ENCODE measurements around the gene PAM.

DNA sequence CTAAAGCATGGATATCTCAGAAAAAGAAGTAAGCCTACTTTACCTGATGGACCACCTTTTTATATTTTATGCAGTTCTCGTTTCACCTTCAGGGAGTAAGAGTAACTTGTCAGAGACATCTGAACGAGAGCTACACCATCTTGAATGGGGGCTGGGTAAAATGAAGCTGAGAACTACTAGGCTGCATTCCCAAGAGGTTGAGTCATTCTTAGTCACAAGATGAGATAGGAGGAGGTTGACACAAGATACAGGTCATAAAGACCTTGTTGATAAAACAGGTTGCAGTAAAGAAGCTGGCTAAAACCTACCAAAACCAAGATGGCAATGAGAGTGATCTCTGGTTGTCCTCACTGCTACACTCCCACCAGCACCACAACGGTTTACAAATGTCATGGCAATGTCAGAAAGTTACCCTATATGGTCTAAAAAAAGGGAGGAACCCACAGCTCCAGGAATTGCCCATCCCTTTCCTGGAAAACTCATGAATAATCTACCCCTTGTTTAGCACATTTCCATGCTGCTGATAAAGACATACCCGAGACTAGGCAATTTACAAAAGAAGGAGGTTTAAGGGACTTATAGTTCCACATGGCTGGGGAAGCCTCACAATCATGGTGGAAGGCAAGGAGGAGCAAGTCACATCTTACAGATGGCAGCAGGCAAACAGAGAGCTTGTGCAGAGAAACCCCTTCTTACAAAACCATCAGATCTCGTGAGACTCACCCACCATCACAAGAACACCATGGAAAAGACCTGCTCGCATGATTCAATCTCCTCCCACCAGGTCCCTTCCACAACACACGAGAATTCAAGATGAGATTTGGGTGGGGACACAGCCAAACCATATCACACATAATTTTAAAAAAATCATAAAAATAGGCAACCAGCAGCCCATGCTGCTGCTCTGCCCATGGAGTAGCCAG lies 302.4 kb downstream of the PAM start:
- TF ChIP-seq, protein P1, sequence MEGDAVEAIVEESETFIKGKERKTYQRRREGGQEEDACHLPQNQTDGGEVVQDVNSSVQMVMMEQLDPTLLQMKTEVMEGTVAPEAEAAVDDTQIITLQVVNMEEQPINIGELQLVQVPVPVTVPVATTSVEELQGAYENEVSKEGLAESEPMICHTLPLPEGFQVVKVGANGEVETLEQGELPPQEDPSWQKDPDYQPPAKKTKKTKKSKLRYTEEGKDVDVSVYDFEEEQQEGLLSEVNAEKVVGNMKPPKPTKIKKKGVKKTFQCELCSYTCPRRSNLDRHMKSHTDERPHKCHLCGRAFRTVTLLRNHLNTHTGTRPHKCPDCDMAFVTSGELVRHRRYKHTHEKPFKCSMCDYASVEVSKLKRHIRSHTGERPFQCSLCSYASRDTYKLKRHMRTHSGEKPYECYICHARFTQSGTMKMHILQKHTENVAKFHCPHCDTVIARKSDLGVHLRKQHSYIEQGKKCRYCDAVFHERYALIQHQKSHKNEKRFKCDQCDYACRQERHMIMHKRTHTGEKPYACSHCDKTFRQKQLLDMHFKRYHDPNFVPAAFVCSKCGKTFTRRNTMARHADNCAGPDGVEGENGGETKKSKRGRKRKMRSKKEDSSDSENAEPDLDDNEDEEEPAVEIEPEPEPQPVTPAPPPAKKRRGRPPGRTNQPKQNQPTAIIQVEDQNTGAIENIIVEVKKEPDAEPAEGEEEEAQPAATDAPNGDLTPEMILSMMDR (IDR thresholded peaks at IDR 0.05; ENCODE audit: insufficient read depth, low read length), result no peak
- TF ChIP-seq POLR2AphosphoS5 (IDR thresholded peaks at IDR 0.05; ENCODE audit: low read depth), result no peak
- TF ChIP-seq, protein P2, sequence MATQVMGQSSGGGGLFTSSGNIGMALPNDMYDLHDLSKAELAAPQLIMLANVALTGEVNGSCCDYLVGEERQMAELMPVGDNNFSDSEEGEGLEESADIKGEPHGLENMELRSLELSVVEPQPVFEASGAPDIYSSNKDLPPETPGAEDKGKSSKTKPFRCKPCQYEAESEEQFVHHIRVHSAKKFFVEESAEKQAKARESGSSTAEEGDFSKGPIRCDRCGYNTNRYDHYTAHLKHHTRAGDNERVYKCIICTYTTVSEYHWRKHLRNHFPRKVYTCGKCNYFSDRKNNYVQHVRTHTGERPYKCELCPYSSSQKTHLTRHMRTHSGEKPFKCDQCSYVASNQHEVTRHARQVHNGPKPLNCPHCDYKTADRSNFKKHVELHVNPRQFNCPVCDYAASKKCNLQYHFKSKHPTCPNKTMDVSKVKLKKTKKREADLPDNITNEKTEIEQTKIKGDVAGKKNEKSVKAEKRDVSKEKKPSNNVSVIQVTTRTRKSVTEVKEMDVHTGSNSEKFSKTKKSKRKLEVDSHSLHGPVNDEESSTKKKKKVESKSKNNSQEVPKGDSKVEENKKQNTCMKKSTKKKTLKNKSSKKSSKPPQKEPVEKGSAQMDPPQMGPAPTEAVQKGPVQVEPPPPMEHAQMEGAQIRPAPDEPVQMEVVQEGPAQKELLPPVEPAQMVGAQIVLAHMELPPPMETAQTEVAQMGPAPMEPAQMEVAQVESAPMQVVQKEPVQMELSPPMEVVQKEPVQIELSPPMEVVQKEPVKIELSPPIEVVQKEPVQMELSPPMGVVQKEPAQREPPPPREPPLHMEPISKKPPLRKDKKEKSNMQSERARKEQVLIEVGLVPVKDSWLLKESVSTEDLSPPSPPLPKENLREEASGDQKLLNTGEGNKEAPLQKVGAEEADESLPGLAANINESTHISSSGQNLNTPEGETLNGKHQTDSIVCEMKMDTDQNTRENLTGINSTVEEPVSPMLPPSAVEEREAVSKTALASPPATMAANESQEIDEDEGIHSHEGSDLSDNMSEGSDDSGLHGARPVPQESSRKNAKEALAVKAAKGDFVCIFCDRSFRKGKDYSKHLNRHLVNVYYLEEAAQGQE (IDR thresholded peaks at IDR 0.05; ENCODE audit: insufficient replicate concordance, low read depth), result no peak
- no peak for TF ChIP-seq SPI1 (IDR thresholded peaks at IDR 0.05; ENCODE audit: borderline replicate concordance, low read depth)
- no peak for TF ChIP-seq GABPA (IDR thresholded peaks at IDR 0.05; ENCODE audit: low read depth)
